Ectodermal cell (in vitro differentiated cells): Measurements from ENCODE around the gene RAB6B.

Experiments
- H3K27ac ChIP-seq: 2 replicates; pipeline ENCODE4 v1.7.0; 2013; ENCODE audit warnings: mild to moderate bottlenecking, low read depth, low read length; ENCODE audit not compliant: insufficient read depth, poor library complexity, severe bottlenecking
- H3K27me3 ChIP-seq: 2 replicates; pipeline ENCODE4 v1.7.0; 2013; ENCODE audit warnings: mild to moderate bottlenecking, low read length; ENCODE audit not compliant: insufficient read depth, control insufficient read depth, poor library complexity, severe bottlenecking
- H3K36me3 ChIP-seq: one replicate; pipeline ENCODE4 v1.7.0; 2013; ENCODE audit warnings: low read length; ENCODE audit not compliant: control insufficient read depth, insufficient read depth
- H3K4me1 ChIP-seq: one replicate; pipeline ENCODE4 v1.7.0; 2013; ENCODE audit warnings: low read length; ENCODE audit not compliant: control insufficient read depth, insufficient read depth
- H3K4me3 ChIP-seq: 2 replicates; pipeline ENCODE4 v1.7.0; 2013; ENCODE audit warnings: low read depth, low read length, control low read depth; ENCODE audit not compliant: insufficient read depth
- H3K9me3 ChIP-seq: 2 replicates; pipeline ENCODE4 v1.7.0; 2013; ENCODE audit warnings: mild to moderate bottlenecking, low read length, moderate library complexity; ENCODE audit not compliant: control insufficient read depth
- WGBS, 2 experiments: methylation state at CpG; one replicate each; pipeline ENCODE4 v1.1.7; 2013; ENCODE audit warnings: missing lambda C conversion rate in 2 of 2; 5-methylcytosine and 5-hydroxymethylcytosine counted together

RAB6B gene

GRCh38 chr3:133880287-133880686, 15.4 kb downstream of the RAB6B start:
- no peak overlapping the region for H3K4me3 ChIP-seq
- H3K27me3 ChIP-seq: no peaks in the 10 kb centered on the region
- H3K27ac ChIP-seq: no peak overlapping the region
- no peaks in the 10 kb centered on the region for H3K9me3 ChIP-seq
- H3K36me3 ChIP-seq: no peaks in the 10 kb centered on the region
- H3K4me1 ChIP-seq: no peaks in the 10 kb centered on the region
- 92 to 94% methylated on average over 5 of the region's 5 CpGs for WGBS, 2 experiments

- Histone ChIP-seq H3K27me3 (no peaks in the 10 kb centered on the region), H3K9me3 (no peaks in the 10 kb centered on the region), H3K4me1 (no peaks in the 10 kb centered on the region), H3K4me3 (no peak overlapping the region), H3K36me3 (no peaks in the 10 kb centered on the region), H3K27ac (no peak overlapping the region)
- WGBS, 2 experiments: 97 to 100% methylated on average over 2 to 3 of the region's 3 CpGs
Observed at GRCh38 chr3:133878518-133878917, 17.2 kb downstream of the RAB6B start.

GRCh38 chr3:133877221-133877620, 18.5 kb downstream of the RAB6B start:
- Histone ChIP-seq H3K4me3 (no peak overlapping the region), H3K4me1 (peaks cover 11% of the 10 kb centered on the region), H3K27me3 (no peaks in the 10 kb centered on the region), H3K36me3 (no peaks in the 10 kb centered on the region), H3K27ac (no peak overlapping the region), H3K9me3 (no peaks in the 10 kb centered on the region)
- WGBS, 2 experiments: 88 to 94% methylated on average over 2 of the region's 2 CpGs

GRCh38 chr3:133874761-133875438, 20.8 kb downstream of the RAB6B start:
- 91 to 94% methylated on average over 5 to 6 of the region's 8 CpGs for WGBS, 2 experiments
- Histone ChIP-seq H3K4me1 (peaks cover 11% of the 10 kb centered on the region), H3K9me3 (no peaks in the 10 kb centered on the region), H3K4me3 (no peak overlapping the region), H3K27ac (no peak overlapping the region), H3K27me3 (no peaks in the 10 kb centered on the region), H3K36me3 (no peaks in the 10 kb centered on the region)

- no peaks in the 10 kb centered on the region for H3K9me3 ChIP-seq
- WGBS, 2 experiments: no CpG with 5 or more reads among the region's 1 CpG
- no peaks in the 10 kb centered on the region for H3K36me3 ChIP-seq
- no peak overlapping the region for H3K4me3 ChIP-seq
- no peak overlapping the region for H3K27ac ChIP-seq
- H3K4me1 ChIP-seq: peaks cover 11% of the 10 kb centered on the region
- H3K27me3 ChIP-seq: no peaks in the 10 kb centered on the region
Observed at GRCh38 chr3:133874344-133874743, 21.3 kb downstream of the RAB6B start.

- Histone ChIP-seq H3K4me1 (peaks cover 15% of the 10 kb centered on the region), H3K27me3 (no peaks in the 10 kb centered on the region), H3K4me3 (no peak overlapping the region), H3K27ac (no peak overlapping the region), H3K9me3 (no peaks in the 10 kb centered on the region), H3K36me3 (no peaks in the 10 kb centered on the region)
- 83 to 84% methylated on average over 7 of the region's 7 CpGs for whole genome bisulfite sequencing, 2 experiments
Observed at GRCh38 chr3:133872781-133873180, 22.9 kb downstream of the RAB6B start.

- Histone ChIP-seq H3K9me3 (no peaks in the 10 kb centered on the region), H3K27ac (no peak overlapping the region), H3K4me3 (no peak overlapping the region), H3K27me3 (no peaks in the 10 kb centered on the region), H3K36me3 (no peaks in the 10 kb centered on the region), H3K4me1 (peaks cover 15% of the 10 kb centered on the region)
- WGBS, 2 experiments: 89 to 90% methylated on average over 4 of the region's 4 CpGs
Observed at GRCh38 chr3:133872161-133872560, 23.5 kb downstream of the RAB6B start.

GRCh38 chr3:133871368-133872090, 24.2 kb downstream of the RAB6B start:
- no peaks in the 10 kb centered on the region for H3K36me3 ChIP-seq
- H3K4me3 ChIP-seq: no peak overlapping the region
- no peak overlapping the region for H3K27ac ChIP-seq
- no peaks in the 10 kb centered on the region for H3K27me3 ChIP-seq
- WGBS, 2 experiments: 93 to 95% methylated on average over 10 of the region's 10 CpGs
- no peaks in the 10 kb centered on the region for H3K9me3 ChIP-seq
- peaks cover 15% of the 10 kb centered on the region for H3K4me1 ChIP-seq

GRCh38 chr3:133870822-133871221, 24.9 kb downstream of the RAB6B start:
- no peak overlapping the region for H3K27ac ChIP-seq
- H3K27me3 ChIP-seq: no peaks in the 10 kb centered on the region
- peaks cover 15% of the 10 kb centered on the region for H3K4me1 ChIP-seq
- no peaks in the 10 kb centered on the region for H3K36me3 ChIP-seq
- H3K9me3 ChIP-seq: no peaks in the 10 kb centered on the region
- H3K4me3 ChIP-seq: no peak overlapping the region

- WGBS, 2 experiments: 91 to 92% methylated on average over 6 of the region's 6 CpGs
- H3K9me3 ChIP-seq: no peaks in the 10 kb centered on the region
- no peaks in the 10 kb centered on the region for H3K36me3 ChIP-seq
- peaks cover 15% of the 10 kb centered on the region for H3K4me1 ChIP-seq
- H3K27me3 ChIP-seq: no peaks in the 10 kb centered on the region
- H3K27ac ChIP-seq: no peak overlapping the region
- no peak overlapping the region for H3K4me3 ChIP-seq
Observed at GRCh38 chr3:133869586-133869985, 26.1 kb downstream of the RAB6B start.
